IMR-90 (cell line): ENCODE data around the gene ZBTB47. TPM values are rescaled to one million over a fixed set of nuclear protein-coding genes. Genes with fewer than 3 reads are reported as not detected.

ENCODE experiments used
- ATAC-seq: fragments of 200-7000 bp; cut with Tn5 transposase; 2 replicates; pipeline ENCODE4 v1.9.1; 2020; ENCODE audit warnings: low read depth, mild to moderate bottlenecking, moderate library complexity
- BruUV-seq: library from RNA; stranded (reverse); fragments of 400-500 nt; replicated peaks from 2 replicates; lab custom pipeline; 2021; lab: Mats Ljungman, UMichigan
- CTCF ChIA-PET: fragments of 300-600 bp; formaldehyde crosslinking; extraction: SDS; loops from one replicate; lab custom pipeline; 2021; ENCODE audit warnings: antibody characterized with exemption; lab: Yijun Ruan, JAX
- POLR2A ChIA-PET: fragments of 300-600 bp; sonication (Branson Sonifier 250); formaldehyde crosslinking; loops from one replicate; lab custom pipeline; 2022; ENCODE audit warnings: antibody characterized with exemption; ENCODE audit not compliant: unreplicated experiment; lab: Charles Lee
- DNase-seq: peaks from one replicate; pipeline ENCODE4 v3.0.0; 2013
- H2AFZ ChIP-seq: replicated peaks from 2 replicates; pipeline ENCODE3; 2013; ENCODE audit warnings: low read length, mild to moderate bottlenecking; ENCODE audit not compliant: poor library complexity
- H2AK5ac ChIP-seq: 2 replicates; pipeline ENCODE4 v1.6.1; 2013; ENCODE audit warnings: low read depth, low read length, inconsistent platforms
- H2AK9ac ChIP-seq: replicated peaks from 2 replicates; pipeline ENCODE3; 2013; ENCODE audit warnings: mild to moderate bottlenecking, low read depth, low read length, moderate library complexity; ENCODE audit not compliant: poor library complexity
- H2BK120ac ChIP-seq: 2 replicates; pipeline ENCODE4 v1.6.1; 2013; ENCODE audit warnings: low read depth, low read length, inconsistent platforms
- H2BK15ac ChIP-seq: 3 replicates; pipeline ENCODE4 v1.6.1; 2013; ENCODE audit warnings: low read depth, low read length, inconsistent platforms
- H2BK20ac ChIP-seq: 2 replicates; pipeline ENCODE4 v1.6.1; 2013; ENCODE audit warnings: low read depth, mild to moderate bottlenecking, inconsistent platforms, low read length, moderate library complexity
- H2BK5ac ChIP-seq: 2 replicates; pipeline ENCODE4 v1.6.1; 2013; ENCODE audit warnings: mild to moderate bottlenecking, low read depth, low read length, inconsistent platforms; ENCODE audit not compliant: poor library complexity, severe bottlenecking
- H3K14ac ChIP-seq: replicated peaks from 2 replicates; pipeline ENCODE4 v1.6.1; 2013; ENCODE audit warnings: low read depth, low read length, inconsistent platforms
- H3K18ac ChIP-seq: 2 replicates; pipeline ENCODE4 v1.6.1; 2013; ENCODE audit warnings: low read depth, low read length, control low read depth
- H3K23ac ChIP-seq: 2 replicates; pipeline ENCODE4 v1.6.1; 2013; ENCODE audit warnings: low read depth, low read length, inconsistent platforms
- H3K27ac ChIP-seq: 2 replicates; pipeline ENCODE4 v1.5.1; 2013; ENCODE audit warnings: mild to moderate bottlenecking, control low read depth, low read length; ENCODE audit not compliant: insufficient read depth
- H3K27me3 ChIP-seq: 2 replicates; pipeline ENCODE4 v1.6.1; 2013; ENCODE audit warnings: low read length; ENCODE audit not compliant: control insufficient read depth, insufficient read depth
- H3K36me3 ChIP-seq: 2 replicates; pipeline ENCODE4 v1.6.1; 2013; ENCODE audit warnings: low read length, mixed read lengths; ENCODE audit not compliant: control insufficient read depth, insufficient read depth
- H3K4ac ChIP-seq: 2 replicates; pipeline ENCODE4 v1.6.1; 2013; ENCODE audit warnings: low read depth, low read length, inconsistent platforms
- H3K4me1 ChIP-seq: 2 replicates; pipeline ENCODE4 v1.6.1; 2013; ENCODE audit warnings: low read length, mixed read lengths; ENCODE audit not compliant: control insufficient read depth, insufficient read depth
- H3K4me2 ChIP-seq: 2 replicates; pipeline ENCODE4 v1.6.1; 2013; ENCODE audit warnings: low read depth, mild to moderate bottlenecking, control low read depth, low read length, moderate library complexity
- H3K4me3 ChIP-seq: 2 replicates; pipeline ENCODE4 v1.5.1; 2013; ENCODE audit warnings: low read depth, mild to moderate bottlenecking, control low read depth, low read length, moderate library complexity; ENCODE audit not compliant: insufficient read depth
- H3K56ac ChIP-seq: 2 replicates; pipeline ENCODE4 v1.6.1; 2013; ENCODE audit warnings: low read length, inconsistent platforms; ENCODE audit not compliant: insufficient read depth; ENCODE audit errors: extremely low read depth
- H3K79me1 ChIP-seq, 2 experiments: 2 replicates each; pipeline ENCODE4 v1.6.1; 2013; ENCODE audit warnings: low read length in 2 of 2, inconsistent platforms in 1 of 2, low read depth in 1 of 2
- H3K9ac ChIP-seq: 2 replicates; pipeline ENCODE4 v1.6.1; 2013; ENCODE audit warnings: low read depth, low read length, control low read depth
- H3K9me1 ChIP-seq: 2 replicates; pipeline ENCODE4 v1.6.1; 2013; ENCODE audit warnings: low read length, inconsistent platforms; ENCODE audit not compliant: insufficient read depth
- H3K9me3 ChIP-seq: 2 replicates; pipeline ENCODE4 v1.6.1; 2013; ENCODE audit warnings: low read length; ENCODE audit not compliant: control insufficient read depth, insufficient read depth
- H4K20me1 ChIP-seq: 2 replicates; pipeline ENCODE4 v1.6.1; 2013; ENCODE audit warnings: low read length, inconsistent platforms; ENCODE audit not compliant: insufficient read depth
- H4K5ac ChIP-seq: 2 replicates; pipeline ENCODE4 v1.6.1; 2013; ENCODE audit warnings: mild to moderate bottlenecking, low read depth, low read length, control low read depth
- H4K8ac ChIP-seq, 2 experiments: 2 replicates each; pipeline ENCODE4 v1.6.1; 2013; ENCODE audit warnings: low read depth in 2 of 2, low read length in 2 of 2, control low read depth in 1 of 2, inconsistent platforms in 1 of 2
- H4K91ac ChIP-seq: 2 replicates; pipeline ENCODE4 v1.6.1; 2013; ENCODE audit warnings: low read depth, low read length, inconsistent platforms; ENCODE audit not compliant: insufficient read depth
- MAZ ChIP-seq: IDR thresholded peaks from 2 replicates; pipeline ENCODE4 v1.6.1; 2012; ENCODE audit warnings: low read depth, mild to moderate bottlenecking, low read length, improper control_type of control experiment, moderate library complexity, borderline replicate concordance
- POLR2A ChIP-seq: IDR thresholded peaks from 2 replicates; pipeline ENCODE4 v1.6.1; 2012; ENCODE audit warnings: mild to moderate bottlenecking, low read depth, low read length
- RCOR1 ChIP-seq: IDR thresholded peaks from 2 replicates; pipeline ENCODE4 v1.6.1; 2012; ENCODE audit warnings: mild to moderate bottlenecking, low read length, improper control_type of control experiment; ENCODE audit not compliant: insufficient replicate concordance
- WGBS, 2 experiments: methylation state at CpG; one replicate each; pipeline versions ENCODE4 v1.1.5 to v1.1.7; 2013; ENCODE audit warnings: missing lambda C conversion rate in 2 of 2; ENCODE audit not compliant: insufficient read length in 1 of 2; ENCODE audit errors: extremely low coverage in 2 of 2; 5-methylcytosine and 5-hydroxymethylcytosine counted together
- dilution Hi-C: fragments of 300-500 bp; cut with HindIII; formaldehyde crosslinking; loops from one replicate; pipeline ENCODE4 v1.14.3; 2018; ENCODE audit warnings: low sequenced_read_pairs; ENCODE audit not compliant: unreplicated experiment
- in situ Hi-C: fragments of 300-500 bp; cut with MboI; formaldehyde crosslinking; loops from 3 replicates; pipeline ENCODE4 v1.14.3; 2019; ENCODE audit warnings: low sequenced_read_pairs, inconsistent platforms, mixed read lengths
- intact Hi-C: fragments of 100-400 bp; cut with micrococcal nuclease; formaldehyde crosslinking; loops from 2 replicates; pipeline ENCODE4 v1.10.0; 2022
- polyA plus RNA-seq, 3 experiments: library from polyadenylated mRNA; depleted of rRNA; stranded (reverse); fragments of >200 nt; gene quantifications; 2 replicates each; pipeline ENCODE4 v1.2.3, GENCODE V29; 2012; ENCODE audit warnings: low replicate concordance in 1 of 3
- total RNA-seq: library from RNA; depleted of rRNA; stranded (reverse); fragments of >200 nt; gene quantifications from 2 replicates; pipeline ENCODE4 v1.2.3, GENCODE V29; 2012

The ZBTB47 gene
- total and polyA plus RNA-seq, 2 of the 4 experiments (the other 2 are of a cell fraction): 10.9 to 16.8 TPM

DNA sequence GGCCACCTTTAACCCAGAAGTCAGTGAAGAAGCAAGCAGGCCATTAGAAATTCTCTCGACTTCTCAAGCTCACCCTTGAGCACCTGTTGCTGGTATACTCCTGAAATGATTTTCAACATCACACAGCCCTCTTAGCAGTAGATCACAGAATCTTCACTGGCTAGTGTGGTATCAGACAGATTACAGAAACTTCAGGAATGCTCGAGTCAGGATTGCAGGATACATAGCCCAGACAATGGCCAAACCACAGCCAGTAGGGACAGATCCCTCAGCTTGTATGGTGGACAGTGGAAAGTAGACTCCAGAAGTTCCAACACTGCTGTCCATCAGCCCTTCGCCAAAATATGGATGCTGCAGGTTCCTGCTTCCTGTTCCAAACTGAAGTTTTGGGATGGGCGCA, 27.3 kb downstream of the ZBTB47 start:
- no peak overlapping the region for H3K4me2 ChIP-seq
- in situ Hi-C loops: no loop called here

More for the DNA sequence above, 27.3 kb downstream of the ZBTB47 start:
- Histone ChIP-seq H3K9me1 (peaks cover 3% of the 10 kb centered on the region), H3K23ac (no peak overlapping the region), H2AK9ac (no peak overlapping the region), H2BK20ac (no peak overlapping the region), H3K56ac (no peak overlapping the region), H4K5ac (no peak overlapping the region), H3K27ac (no peak overlapping the region), H2AFZ (peak overlapping the region; percentile 27), H2AK5ac (0 out of 2 replicates have a peak overlapping the region, but pooled peaks have one; percentile 24), H3K4me3 (no peak overlapping the region), H3K27me3 (peaks cover 5% of the 10 kb centered on the region), H3K9ac (no peak overlapping the region), H3K36me3 (no peaks in the 10 kb centered on the region), H2BK15ac (no peak overlapping the region), H2BK5ac (no peak overlapping the region), H4K8ac (no peak overlapping the region), H3K79me1 (no peaks in the 10 kb centered on the region), H3K9me3 (no peaks in the 10 kb centered on the region; the same call in none of the 2 replicates), H3K14ac (no peak overlapping the region), H3K4ac (no peak overlapping the region), H3K18ac (no peak overlapping the region), H4K20me1 (no peaks in the 10 kb centered on the region), H2BK120ac (no peak overlapping the region), H3K4me1 (peaks cover 5% of the 10 kb centered on the region), H4K91ac (no peak overlapping the region)
- CTCF ChIA-PET: no interaction called here
- POLR2A ChIA-PET: no interaction called here
- DNase-seq (peak; percentile 40), ATAC-seq (no peak)
- no TSS peak for BruUV-seq
- no peak for TF ChIP-seq MAZ
- TF ChIP-seq RCOR1: no peak
- no peak for TF ChIP-seq POLR2A
- dilution Hi-C loops (no loop called here), intact Hi-C loops (no loop called here)
- WGBS, 2 experiments: 67% methylated on average over 1 of the region's 4 CpGs; no CpG with 5 or more reads in 1 of the 2 experiments
